Activated CD4-positive, alpha-beta T cell treated with anti-CD3 and anti-CD28 coated beads for 48 hours (primary cell): ENCODE data around the gene COL9A2.
"Not testable (repeated sequence)": the region's sequence is repeated elsewhere in the genome, so short reads cannot be mapped to it uniquely, and the experiment has no call there.

Experiments
- DNase-seq: peaks from one replicate; pipeline ENCODE4 v3.0.0-alpha.2; 2020

The COL9A2 gene

DNA sequence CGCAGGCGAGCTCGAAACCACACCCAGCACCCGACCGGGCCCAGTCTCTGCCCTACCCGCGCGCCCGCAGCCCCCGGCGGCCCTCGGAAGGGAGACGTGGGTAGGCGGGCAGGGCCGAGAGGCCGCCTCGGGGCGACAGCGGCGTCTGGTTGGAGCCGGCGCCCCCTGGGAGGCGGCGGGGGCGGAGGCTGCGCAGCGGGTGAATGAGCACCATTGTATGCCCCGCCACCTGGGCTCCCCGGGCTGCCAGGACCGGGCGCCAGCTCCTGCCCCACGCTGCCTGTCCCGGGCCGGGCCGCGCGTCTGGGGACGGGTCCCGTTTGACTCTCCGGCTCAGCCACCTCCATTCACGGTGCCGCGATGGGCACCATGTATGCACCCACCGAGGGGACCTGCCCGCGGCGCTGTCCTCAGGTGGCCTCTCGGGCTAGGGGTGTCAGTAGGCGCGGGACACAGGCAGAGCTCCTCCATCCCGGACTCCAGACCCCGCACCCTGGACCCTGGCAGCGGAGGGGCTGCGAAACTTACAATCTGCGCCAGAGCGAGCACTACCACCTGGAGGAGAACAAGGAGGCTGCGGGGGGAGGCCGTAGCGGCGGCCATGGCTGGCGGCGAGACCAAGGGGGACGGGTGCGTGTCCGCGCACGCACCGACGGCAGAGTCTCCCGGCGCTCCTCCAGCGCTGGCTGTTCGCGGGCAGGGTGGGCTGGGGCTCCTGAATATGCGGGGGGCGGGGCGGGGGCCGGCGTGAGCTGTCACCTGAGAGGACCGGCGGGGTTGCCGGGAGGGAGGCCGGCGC lies at the start of gene COL9A2:
TSS of gene COL9A2 (minus strand) at position 692 of the 799 bp plus-strand sequence. CDS start at position 603, 89 bp downstream.
- DNase-seq: peak; percentile 58

DNA sequence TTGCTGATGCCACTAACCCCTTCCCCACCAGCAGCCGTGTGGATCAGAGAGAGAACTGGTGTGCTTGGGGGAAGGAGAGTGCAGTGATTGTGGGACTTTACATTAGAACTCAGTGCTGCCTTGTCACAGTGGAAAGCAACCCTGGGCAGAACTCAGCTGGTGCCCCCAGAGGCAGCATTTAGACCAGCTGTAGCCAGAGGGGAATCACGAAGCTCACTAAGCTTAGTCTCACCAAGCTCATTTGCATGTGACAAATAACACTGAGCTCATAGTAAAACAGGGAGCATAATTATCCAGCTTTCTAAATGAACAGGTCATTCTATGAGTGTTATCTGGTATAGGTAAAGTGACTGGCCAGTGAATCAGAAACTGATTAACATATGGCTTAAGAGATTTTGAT lies 46.6 kb upstream of the COL9A2 start:
- DNase-seq: peak; percentile 52

DNA sequence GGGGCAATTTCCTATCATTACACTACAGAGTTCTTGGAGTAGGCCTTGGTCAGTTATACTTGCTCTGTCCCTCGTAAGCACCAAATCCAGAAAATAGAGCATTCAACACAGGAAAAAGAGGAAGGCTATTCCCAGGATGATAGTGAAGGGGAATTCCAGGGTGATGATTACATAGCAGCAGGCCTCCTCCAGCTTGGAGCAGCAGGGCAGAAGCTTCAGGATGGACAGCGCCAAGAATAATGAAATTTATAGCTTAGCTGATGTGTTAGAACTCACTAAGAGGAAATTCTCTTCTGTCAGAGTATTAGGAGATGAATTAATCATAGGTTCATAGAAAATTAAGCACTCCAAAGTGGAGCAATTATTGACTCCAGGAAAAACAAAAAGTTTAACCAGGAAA lies 45.6 kb upstream of the COL9A2 start:
- no peak for DNase-seq

DNA sequence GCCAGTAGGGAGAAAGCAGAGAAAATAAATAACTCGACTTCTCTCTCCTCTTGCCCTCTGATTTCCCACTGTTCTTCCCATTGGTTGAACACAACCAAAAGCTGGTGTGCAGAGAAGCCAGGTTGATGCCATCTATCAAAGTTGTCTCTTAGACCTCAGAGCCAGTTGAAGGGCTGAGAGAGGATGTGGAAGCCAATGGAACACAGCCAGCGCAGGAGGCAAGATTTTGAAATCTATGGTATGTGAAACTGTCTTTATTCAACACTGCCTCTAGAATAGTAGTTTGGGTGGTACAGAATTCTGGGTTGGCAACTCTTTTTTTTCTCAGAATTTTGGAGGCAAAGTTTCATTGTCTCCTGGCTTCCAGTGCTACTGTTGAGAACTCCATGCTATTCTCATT lies 45.1 kb upstream of the COL9A2 start:
- no peak for DNase-seq

DNA sequence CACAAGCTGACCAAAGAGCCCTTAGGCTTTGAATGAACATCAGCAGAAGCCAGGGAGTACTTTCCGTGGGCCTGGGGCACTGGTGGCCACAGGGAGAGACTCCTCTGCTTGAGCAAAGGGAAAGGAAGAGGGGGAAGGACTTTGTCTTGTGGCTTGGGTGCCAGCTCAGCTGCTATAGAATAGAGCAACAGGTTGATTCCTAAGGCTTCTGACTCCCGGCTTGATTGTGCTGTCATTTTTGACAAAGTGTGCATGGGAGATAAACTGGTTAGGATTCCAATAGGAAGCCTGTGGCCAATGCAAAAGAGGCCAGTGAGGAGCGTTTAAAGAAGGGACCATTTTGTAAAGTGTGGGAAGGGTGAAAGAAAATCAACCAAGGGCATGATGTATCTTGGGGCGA lies 44.6 kb upstream of the COL9A2 start:
- no peak for DNase-seq

DNA sequence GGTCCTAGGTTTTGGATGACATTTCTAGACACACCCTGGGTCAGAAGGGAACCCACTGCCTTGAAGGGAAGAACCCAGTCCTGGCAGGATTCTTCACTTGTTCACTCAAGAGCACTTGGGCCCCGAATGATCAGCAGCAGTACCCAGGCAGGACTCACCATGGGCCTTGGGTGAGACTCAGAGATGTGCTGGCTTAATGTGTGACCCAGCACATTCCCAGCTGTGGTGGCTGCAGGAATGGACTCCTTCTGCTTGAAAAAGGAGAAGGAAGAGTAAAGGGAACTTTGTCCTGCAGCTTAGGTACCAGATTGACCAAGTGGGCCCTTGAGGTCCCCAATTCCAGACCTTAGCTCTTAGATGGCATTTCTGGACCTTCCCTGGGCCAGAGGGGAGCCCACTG lies 44.1 kb upstream of the COL9A2 start:
- DNase-seq: no peak

DNA sequence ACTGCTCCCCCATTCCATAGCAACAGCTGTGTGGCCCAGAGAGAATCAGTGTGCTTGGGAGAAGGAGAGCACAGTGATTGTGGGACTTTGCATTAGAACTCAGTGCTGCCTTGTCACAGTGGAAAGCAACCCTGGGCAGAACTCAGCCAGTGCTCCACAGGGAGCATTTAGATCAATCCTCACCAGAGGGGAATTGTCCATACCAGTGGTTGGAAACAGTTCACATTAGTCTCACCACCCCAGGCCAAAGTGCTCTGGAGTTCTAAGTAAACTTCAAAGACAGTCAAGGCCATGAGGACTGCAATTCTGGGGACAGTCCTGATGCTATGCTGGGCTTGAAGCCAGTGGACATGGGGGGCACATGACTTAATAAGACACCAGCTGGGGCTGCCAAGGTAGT lies 43.5 kb upstream of the COL9A2 start:
- DNase-seq: no peak

DNA sequence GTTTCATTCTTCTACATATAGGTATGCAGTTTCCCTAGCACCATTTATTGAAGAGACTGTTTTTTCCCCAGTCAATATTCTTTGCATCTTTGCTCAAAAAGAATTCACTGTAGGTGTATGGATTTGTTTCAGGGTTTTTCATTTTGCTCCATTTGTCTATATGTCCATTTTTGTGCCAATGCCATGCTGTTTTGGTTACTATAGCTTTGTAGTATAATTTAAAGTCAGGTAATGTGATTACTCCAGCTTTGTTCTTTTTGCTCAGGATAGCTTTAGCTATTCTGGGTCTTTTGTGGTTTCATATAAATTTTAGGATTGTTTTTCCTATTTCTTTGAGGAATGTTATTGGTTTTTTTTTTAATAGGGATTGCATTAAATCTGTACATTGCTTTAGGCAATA lies 40.5 kb upstream of the COL9A2 start:
- no peak for DNase-seq

DNA sequence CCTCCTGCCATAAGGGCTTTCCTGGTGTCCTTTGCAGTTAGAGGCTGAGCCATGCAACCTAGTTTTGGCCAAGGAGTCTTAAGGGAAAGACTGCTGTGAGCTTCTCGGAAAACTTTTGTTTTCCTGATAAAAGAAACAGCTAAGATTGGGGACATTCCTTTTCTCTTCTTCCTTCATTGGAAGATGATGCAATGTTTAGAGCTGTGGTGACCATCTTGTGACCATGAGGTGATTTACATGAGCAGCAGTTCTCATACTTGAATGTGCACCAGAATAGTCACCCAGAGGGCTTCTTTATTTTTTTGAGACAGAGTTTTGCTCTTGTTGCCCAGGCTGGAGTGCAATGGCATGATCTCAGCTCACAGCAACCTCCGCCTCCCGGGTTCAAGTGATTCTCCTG lies 36.0 kb upstream of the COL9A2 start:
- no peak for DNase-seq

DNA sequence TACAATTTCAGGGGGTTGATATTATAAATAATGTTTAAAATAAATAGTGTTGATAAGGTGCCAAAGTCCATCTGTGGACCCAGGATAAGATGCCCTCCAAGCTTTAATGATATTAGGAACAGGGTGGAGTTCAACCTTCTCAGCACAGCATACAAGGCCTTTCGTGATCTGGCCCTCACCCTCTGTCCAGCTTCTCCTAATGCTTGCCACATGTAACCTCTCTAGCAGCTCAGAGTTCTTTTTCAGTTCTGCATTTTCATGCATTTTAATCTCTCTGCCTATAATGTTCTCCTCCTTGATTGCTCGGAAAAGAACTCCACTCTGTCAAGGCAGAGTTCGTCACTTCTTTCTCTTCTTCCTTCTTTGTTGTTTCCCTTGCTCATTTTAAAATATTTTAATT lies 35.0 kb upstream of the COL9A2 start:
- no peak for DNase-seq

DNA sequence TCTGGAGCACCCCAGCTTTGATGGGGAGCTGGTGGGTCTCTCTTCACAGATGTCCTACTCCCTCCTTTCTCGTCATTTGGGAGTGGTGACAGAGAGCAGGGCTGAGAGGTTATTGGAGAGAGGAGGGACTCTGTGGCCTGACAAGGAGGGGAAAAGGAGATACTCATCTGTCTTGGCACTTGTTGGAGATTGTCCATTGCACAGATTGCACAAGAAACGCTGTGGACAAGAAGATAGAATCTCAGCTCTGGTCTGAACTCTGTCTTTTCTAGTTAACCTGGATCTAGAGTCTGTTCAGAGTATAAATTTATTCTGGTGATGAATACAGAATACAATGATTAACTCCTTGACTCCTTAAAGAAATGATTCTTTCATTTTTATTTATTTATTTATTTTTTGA lies 34.0 kb upstream of the COL9A2 start:
- DNase-seq: no peak

DNA sequence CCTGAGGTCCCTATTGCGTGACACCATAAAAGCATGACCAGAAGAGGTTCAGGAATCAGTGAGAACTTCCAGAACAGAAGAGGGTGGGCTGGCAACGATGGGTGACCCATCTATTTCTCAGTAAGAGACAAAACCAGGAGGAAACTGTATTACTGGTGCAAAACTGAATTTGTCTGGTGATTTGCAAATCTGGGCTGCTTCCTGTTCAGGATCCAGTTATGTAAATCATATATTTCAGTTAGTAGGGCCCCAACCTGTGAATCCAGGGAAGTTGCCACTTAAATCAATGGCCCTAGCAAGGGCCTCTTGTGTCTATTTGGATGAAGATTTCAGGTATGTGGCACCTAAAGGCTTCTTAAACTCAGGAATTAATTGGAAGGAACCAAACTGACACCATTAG lies 33.3 kb upstream of the COL9A2 start:
- DNase-seq: no peak

DNA sequence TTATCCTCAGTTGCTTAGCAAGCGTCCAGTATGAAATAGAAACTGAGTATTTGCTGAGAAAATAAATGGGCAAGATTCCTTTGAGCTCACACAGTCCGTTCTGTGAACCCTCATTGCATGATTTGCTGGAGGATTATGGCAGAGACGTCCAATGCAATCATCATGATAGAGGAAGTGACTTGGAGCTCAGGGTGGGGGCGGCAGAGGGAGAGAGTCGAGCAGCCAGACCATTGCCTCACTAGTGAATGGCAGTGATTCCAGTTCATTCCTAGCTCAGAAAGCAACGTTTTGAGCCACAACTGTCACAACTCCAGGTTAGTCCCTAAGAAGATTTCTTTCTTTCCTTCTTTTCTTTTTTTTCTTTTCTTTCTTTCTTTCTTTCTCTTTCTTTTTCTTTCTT lies 27.5 kb upstream of the COL9A2 start:
- peak; percentile 34 for DNase-seq

DNA sequence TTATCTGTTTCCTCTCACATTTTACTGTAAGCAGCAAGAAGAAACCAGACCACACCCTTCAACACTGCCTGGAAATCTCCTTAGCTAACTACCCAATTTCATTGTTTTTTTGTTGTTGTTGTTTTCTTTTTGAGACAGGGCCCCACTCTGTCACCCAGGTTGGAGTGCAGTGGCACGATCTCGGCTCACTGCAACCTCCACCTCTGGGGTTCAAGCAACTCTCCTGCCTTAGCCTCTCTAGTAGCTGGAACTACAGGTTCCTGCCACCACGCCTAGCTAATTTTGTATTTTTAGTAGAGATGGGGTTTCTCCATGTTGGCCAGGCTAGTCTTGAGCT lies 25.3 kb upstream of the COL9A2 start:
- DNase-seq: not testable (repeated sequence)

DNA sequence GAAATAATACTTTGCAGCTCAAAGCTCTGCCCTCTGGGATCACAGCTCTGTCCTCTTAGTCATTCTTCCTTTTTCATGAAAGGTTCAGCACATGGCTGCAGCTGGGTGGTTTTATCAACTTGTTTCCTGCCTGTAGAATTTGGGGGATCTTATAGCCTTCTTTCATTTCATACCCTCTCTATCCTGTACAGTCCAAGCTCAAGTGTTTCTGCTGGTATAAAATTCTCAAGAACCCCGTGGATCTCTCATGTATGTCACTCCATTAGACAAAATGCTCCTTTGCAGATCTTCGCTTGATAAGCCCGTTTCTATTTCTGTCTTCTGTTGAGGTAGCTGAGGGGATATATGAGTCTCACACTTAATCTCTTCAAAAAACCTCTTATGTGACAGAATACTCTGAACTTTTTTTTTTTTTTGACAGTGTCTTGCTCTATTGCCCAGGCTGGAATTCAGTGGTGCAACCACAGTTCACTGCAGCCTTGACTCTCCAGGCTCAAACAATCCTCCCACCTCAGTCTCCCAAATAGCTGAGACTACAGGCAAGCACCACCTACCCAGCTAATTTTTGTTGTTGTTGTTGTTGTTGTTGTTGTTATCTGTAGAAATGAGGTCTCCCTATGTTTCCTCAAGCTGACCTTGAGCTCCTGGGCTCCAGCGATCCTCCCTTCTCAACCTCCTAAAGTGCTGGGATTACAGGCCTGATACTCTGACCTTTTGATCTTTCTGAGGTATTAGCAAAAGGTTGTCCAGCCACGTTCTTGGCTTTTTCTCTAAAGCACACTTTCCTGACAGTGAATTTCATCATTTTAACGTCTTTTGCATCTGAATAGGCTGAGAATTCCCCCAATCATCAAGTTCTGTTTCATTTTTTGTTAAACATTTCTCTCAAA lies 24.6 kb upstream of the COL9A2 start:
- no peak for DNase-seq

DNA sequence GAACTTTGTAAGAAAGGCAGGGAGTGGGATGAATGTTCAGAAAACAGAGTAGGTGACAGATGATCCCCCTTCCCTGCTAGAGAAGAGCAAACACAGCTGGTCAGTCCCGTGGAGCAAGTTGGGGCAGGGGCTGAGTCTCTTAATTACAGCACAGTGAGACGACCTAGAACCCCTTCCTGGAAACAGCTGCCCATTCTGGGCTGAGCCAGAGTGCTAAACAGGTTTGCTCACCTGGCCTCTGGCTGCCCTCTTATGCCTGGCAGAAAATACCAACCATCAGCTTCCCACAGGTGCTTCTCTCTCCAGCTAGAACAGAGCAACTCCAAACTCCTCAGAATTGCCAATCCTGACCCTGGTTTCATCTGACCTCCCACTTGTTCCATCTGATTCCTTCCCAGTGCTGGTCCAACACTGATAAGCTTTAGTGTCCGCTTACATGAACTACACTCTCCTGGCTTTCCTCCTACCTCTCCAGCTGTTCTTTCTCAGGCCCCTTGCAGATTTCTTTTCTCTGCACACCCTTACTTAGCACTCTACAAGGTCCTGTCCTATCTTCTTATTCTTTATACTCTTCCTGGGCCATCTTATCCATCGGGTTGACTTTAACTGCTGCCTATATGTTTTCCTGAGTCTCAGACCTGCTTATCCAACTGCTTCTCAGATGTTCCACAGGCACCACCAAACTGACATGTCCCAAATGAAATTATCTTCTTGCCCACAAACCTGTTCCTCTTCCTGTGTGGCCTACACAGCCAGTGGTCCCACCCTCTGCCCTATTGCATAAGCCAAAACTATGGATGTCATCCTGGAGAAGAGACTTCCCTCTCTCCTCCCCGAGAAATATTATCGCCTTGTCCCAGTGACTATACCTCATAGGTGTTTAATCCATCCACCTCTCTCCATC lies 22.6 kb upstream of the COL9A2 start:
- no peak for DNase-seq

DNA sequence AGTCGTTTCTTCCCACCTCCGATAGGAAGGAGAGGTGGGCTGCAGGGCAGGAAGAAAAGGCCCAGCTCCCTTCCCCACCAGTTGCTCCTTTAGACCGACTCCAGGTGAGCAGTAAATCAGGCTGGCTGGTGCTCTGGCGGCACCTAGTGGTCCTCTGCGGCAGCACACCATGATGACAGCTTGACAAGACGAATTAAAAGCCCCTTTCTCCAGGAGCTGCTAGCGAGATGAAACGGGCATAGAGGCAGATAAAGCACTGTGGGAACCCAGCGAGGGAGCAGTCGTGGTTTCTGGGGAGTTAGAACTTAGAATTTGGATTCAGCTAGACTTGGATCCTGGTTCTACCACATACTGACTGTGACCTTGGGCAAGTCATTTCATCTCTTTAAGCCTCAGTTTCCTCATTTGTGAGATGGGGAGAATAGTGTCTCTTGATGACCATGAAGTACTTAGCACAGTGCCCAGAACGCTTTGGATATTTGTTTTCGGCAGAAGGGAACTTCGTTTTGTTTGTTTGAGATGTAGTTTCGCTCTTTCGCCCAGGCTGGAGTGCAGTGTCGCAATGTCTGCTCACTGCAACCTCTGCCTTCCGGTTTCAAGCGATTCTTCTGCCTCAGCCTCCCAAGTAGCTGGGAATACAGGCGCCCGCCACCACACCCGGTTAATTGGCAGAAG lies 21.8 kb upstream of the COL9A2 start:
- peak; percentile 94 for DNase-seq

DNA sequence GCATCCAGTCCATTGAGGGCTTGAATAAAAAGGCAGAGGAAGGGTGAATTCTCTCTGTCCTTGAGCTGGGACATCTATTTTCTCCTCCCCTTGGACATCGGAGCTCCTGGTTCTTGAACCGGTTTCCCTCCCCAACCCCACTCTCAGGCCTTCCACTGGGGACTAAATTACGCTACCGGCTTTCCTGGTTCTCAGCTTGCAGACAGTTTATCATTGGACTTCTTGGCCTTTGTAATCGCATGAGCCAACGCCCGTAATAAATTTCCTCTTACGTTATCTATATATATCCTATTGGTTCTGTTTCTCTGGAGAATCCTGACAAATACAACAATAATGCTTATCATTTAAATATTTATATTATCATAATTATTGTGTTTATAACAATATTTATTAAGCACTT lies 20.4 kb upstream of the COL9A2 start:
- DNase-seq: no peak

DNA sequence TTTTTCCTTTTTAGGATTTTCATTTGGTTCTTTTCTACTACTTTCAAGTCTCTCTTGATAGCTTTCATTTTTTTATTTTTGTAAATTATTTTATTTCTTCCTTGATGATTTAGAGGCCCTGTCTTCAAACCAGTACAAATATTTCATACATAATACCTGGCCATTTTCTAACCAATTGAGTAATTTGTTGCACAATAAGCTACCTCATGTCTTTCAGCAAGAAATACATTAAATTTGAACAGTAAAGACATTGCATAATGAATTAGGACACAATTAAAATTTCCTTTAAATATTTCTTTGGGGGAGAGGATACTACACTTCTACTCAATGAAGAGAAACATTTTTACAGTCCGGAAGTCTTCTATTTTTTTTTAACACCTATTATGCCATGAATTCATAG lies 15.6 kb upstream of the COL9A2 start:
- DNase-seq: no peak

DNA sequence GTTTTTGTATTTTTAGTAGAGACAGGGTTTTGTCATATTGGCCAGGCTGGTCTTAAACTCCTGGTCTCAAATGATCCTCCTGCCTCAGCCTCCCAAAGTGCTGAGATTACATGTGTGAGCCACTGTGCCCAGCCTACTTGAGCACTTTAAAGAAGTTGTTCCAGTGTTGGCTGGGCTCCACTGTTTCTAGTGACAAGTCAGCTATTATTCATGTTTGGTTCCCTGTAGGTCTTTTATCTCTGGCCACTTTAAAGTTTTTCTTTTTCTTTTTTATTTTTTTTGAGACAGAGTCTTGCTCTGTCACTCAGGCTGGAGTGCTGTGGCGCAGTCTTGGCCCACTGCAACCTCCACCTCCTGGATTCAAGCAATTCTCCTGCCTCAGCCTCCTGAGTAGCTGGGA lies 14.3 kb upstream of the COL9A2 start:
- DNase-seq: not testable (repeated sequence)

DNA sequence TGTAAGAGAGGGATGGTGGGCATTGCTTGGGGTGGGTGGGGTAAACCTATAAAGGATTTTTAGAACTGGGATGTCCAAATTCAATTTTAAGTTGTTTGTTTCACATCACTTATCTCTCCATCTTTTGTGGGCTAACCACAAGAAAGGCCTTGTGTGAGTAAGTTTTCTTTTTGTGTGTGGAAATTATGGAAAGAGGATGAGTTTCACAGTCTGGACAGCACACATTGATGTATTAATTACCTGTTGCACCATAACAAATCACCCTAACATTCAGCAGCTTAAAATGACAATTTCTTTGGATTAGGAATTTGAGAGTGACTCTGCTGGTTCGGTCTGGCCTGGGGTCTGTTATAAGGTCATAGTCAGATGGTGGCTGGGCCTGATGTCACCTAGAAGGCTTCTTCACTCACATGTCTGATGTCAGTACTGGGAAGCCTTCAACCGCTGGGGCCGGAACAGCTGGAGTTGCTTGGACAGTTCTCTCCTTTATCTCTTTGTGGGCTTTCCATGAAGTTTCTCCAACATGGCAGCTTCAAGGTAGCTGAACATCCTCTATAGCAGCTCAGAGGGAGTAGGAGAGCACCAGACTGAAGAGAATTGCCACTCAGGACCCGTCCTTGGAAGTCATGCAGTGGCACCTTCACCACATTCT lies 2.0 kb upstream of the COL9A2 start:
- no peak for DNase-seq

DNA sequence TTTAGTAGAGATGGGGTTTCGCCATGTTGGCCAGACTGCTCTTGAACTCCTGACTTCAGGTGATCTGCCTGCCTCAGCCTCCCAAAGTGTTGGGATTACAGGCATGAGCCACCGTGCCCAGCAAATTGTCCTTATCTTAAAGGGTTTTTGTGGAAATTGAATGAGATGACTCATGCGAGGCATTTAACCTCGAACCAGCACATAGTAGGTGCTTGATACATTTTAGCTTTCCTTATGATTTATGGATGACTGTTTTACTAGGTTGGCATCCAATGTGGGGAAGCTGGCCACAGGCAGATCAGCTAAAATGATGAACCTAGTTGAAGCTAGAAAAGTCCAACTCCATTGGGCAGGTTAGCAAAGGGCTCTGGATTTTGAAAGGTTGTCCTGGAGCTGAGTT lies 1.4 kb upstream of the COL9A2 start:
- no peak for DNase-seq
